HCT116 (cell line): ENCODE results near the gene ZNF367. TPM values are rescaled to one million over a fixed set of nuclear protein-coding genes. Genes with fewer than 3 reads are reported as not detected.

Source experiments
- ATAC-seq: fragments of 200-7000 bp; cut with Tn5 transposase; 2 replicates; pipeline ENCODE4 v1.9.1; 2020; ENCODE audit warnings: mild to moderate bottlenecking, moderate library complexity
- BruUV-seq: library from RNA; stranded (reverse); fragments of 400-500 nt; replicated peaks from 2 replicates; lab custom pipeline; 2021; lab: Mats Ljungman, UMichigan
- CTCF ChIA-PET: fragments of 300-600 bp; sonication (Branson Sonifier 250); formaldehyde crosslinking; loops from one replicate; lab custom pipeline; 2021; ENCODE audit warnings: antibody characterized with exemption; lab: Charles Lee
- POLR2A ChIA-PET: fragments of 300-600, 350-600 bp; sonication (Branson Sonifier 250); formaldehyde crosslinking; loops from one replicate; lab custom pipeline; 2021; ENCODE audit warnings: antibody characterized with exemption; lab: Charles Lee
- RAD21 ChIA-PET, 2 experiments: fragments of 300-600 bp; sonication (Branson Sonifier 250); formaldehyde crosslinking; loops; one replicate each; lab custom pipeline; 2023; ENCODE audit warnings: low total read pairs in 2 of 2; ENCODE audit not compliant: uncharacterized antibody in 2 of 2, unreplicated experiment in 2 of 2, low non-redundant PET in 1 of 2; lab: Charles Lee
- DNase-seq: peaks from one replicate; pipeline ENCODE4 v3.0.0-alpha.2; 2010; ENCODE audit warnings: low read depth, low spot score
- H2AFZ ChIP-seq: fragments of 200-600 bp; shearing (Covaris generic), sonication (generic); 2 replicates; pipeline ENCODE4 v1.6.1; 2017; ENCODE audit warnings: low read depth, mixed run types, mixed read lengths, antibody characterized with exemption, low read length; ENCODE audit not compliant: poor library complexity, severe bottlenecking
- H3K27ac ChIP-seq: 2 replicates; pipeline ENCODE4 v1.5.1; 2012; ENCODE audit warnings: low read depth, low read length
- H3K27me3 ChIP-seq: fragments of 200-600 bp; sonication (generic); 2 replicates; pipeline ENCODE4 v1.6.1; 2016; ENCODE audit warnings: mixed run types, low read length, mixed read lengths; ENCODE audit not compliant: insufficient read depth
- H3K36me3 ChIP-seq, 2 experiments: fragments of 200-500 bp in 1 of 2; fragments of 200-600 bp in 1 of 2; sonication (Bioruptor generic) in 1 of 2; sonication (generic) in 1 of 2; 2 replicates each; pipeline versions ENCODE4 v1.5.1 to v1.6.1; 2014 to 2016; ENCODE audit warnings: low read length in 2 of 2, inconsistent platforms in 1 of 2, mixed read lengths in 1 of 2, mixed run types in 1 of 2; ENCODE audit not compliant: insufficient read depth in 2 of 2, control insufficient read depth in 1 of 2
- H3K4me1 ChIP-seq, 2 experiments: fragments of 200-600 bp in 1 of 2; sonication (generic) in 1 of 2; 2 replicates each; pipeline versions ENCODE4 v1.5.1 to v1.6.1; 2012 to 2017; ENCODE audit warnings: low read length in 2 of 2, inconsistent platforms in 1 of 2, mild to moderate bottlenecking in 1 of 2, mixed read lengths in 1 of 2, mixed run types in 1 of 2, moderate library complexity in 1 of 2; ENCODE audit not compliant: insufficient read depth in 2 of 2, control insufficient read depth in 1 of 2
- H3K4me2 ChIP-seq: fragments of 200-600 bp; sonication (generic); 2 replicates; pipeline ENCODE4 v1.6.1; 2017; ENCODE audit warnings: mixed run types, low read length, mixed read lengths
- H3K4me3 ChIP-seq, 2 experiments: fragments of 200-600 bp in 1 of 2; sonication (generic) in 1 of 2; replicated peaks in 1 of 2; 2 replicates each; pipeline ENCODE4 v1.5.1; 2011 to 2016; ENCODE audit warnings: low read length in 2 of 2, control low read depth in 1 of 2, low read depth in 1 of 2, mild to moderate bottlenecking in 1 of 2, mixed read lengths in 1 of 2, mixed run types in 1 of 2
- H3K79me2 ChIP-seq: fragments of 200-600 bp; sonication (generic); 2 replicates; pipeline ENCODE4 v1.6.1; 2017; ENCODE audit warnings: mild to moderate bottlenecking, mixed run types, low read length, moderate library complexity, mixed read lengths; ENCODE audit not compliant: insufficient read depth
- H3K9ac ChIP-seq: fragments of 200-600 bp; sonication (generic); 2 replicates; pipeline ENCODE4 v1.6.1; 2016; ENCODE audit warnings: low read length, mixed read lengths
- H3K9me2 ChIP-seq: fragments of 200-600 bp; sonication (generic), shearing (Covaris generic); 2 replicates; pipeline ENCODE4 v1.6.1; 2017; ENCODE audit warnings: mixed run types, mild to moderate bottlenecking, moderate library complexity; ENCODE audit not compliant: insufficient read depth
- H3K9me3 ChIP-seq, 2 experiments: fragments of 200-500 bp in 1 of 2; fragments of 200-600 bp in 1 of 2; sonication (Bioruptor generic) in 1 of 2; sonication (generic) in 1 of 2; 2 replicates each; pipeline ENCODE4 v1.6.1; 2014 to 2017; ENCODE audit warnings: low read length in 2 of 2, mixed read lengths in 2 of 2, inconsistent platforms in 1 of 2, low read depth in 1 of 2, mild to moderate bottlenecking in 1 of 2, mixed run types in 1 of 2, moderate library complexity in 1 of 2; ENCODE audit not compliant: control insufficient read depth in 1 of 2, insufficient read depth in 1 of 2
- H4K20me1 ChIP-seq: fragments of 200-600 bp; sonication (generic), shearing (Covaris generic); 2 replicates; pipeline ENCODE4 v1.6.1; 2017; ENCODE audit warnings: mixed run types, mild to moderate bottlenecking, moderate library complexity; ENCODE audit not compliant: insufficient read depth
- ATF3 ChIP-seq: IDR thresholded peaks from 2 replicates; pipeline ENCODE4 v1.6.1; 2012
- CTCF ChIP-seq, 3 experiments: fragments of 200-600 bp in 1 of 3; sonication (generic) in 1 of 3; IDR thresholded peaks in 2 of 3; conservative IDR thresholded peaks in 1 of 3; 2 replicates each; pipeline ENCODE4 v1.5.1; 2012 to 2017; ENCODE audit warnings: low read depth in 2 of 3, low read length in 2 of 3, antibody characterized with exemption in 1 of 3, borderline replicate concordance in 1 of 3, control low read depth in 1 of 3, mild to moderate bottlenecking in 1 of 3, mixed read lengths in 1 of 3, mixed run types in 1 of 3, moderate library complexity in 1 of 3; ENCODE audit not compliant: insufficient read depth in 1 of 3
- EZH2phosphoT487 ChIP-seq: fragments of 200-600 bp; IDR thresholded peaks from 2 replicates; pipeline ENCODE4 v1.6.1; 2018; ENCODE audit warnings: antibody characterized with exemption, borderline replicate concordance
- FOSL1 ChIP-seq: IDR thresholded peaks from 2 replicates; pipeline ENCODE4 v1.6.1; 2012; ENCODE audit warnings: low read depth
- MAX ChIP-seq: IDR thresholded peaks from 2 replicates; pipeline ENCODE4 v1.6.1; 2012
- POLR2AphosphoS5 ChIP-seq: IDR thresholded peaks from 2 replicates; pipeline ENCODE4 v1.6.1; 2011; ENCODE audit warnings: mild to moderate bottlenecking, low read depth, low read length, moderate library complexity
- SIN3A ChIP-seq: IDR thresholded peaks from 2 replicates; pipeline ENCODE4 v1.6.1; 2012; ENCODE audit warnings: low read depth
- SP1 ChIP-seq: IDR thresholded peaks from 2 replicates; pipeline ENCODE4 v1.6.1; 2012; ENCODE audit warnings: low read depth
- TCF7L2 ChIP-seq: IDR thresholded peaks from 2 replicates; pipeline ENCODE4 v1.7.0; 2011; ENCODE audit warnings: borderline replicate concordance, inconsistent platforms; ENCODE audit not compliant: insufficient read depth, insufficient read length; ENCODE audit errors: extremely low read depth
- YY1 ChIP-seq: IDR thresholded peaks from 2 replicates; pipeline ENCODE4 v1.6.1; 2011; ENCODE audit warnings: low read length, low read depth, moderate library complexity, mild to moderate bottlenecking; ENCODE audit not compliant: insufficient replicate concordance; ENCODE audit errors: extremely low read depth
- ZFX ChIP-seq: fragments of 450-650 bp; IDR thresholded peaks from 2 replicates; pipeline ENCODE4 v1.6.1; 2017
- intact Hi-C: fragments of 100-400 bp; cut with micrococcal nuclease; formaldehyde crosslinking; loops from 2 replicates; pipeline ENCODE4 v1.10.0; 2022
- total RNA-seq: library from RNA; stranded (reverse); gene quantifications from one replicate; pipeline ENCODE4 v1.2.1, GENCODE V29; 2021; ENCODE audit not compliant: unreplicated experiment

Gene ZNF367
- total RNA-seq, 1 experiment from 2014 or later = 18.1 TPM

GRCh38 chr9:96383165-96383942 lies 34.8 kb downstream of the ZNF367 start, which contains the start of gene SLC35D2:
Gene SLC35D2, minus strand, starts transcription at chr9:96383711. Its CDS starts 77 bp downstream, at chr9:96383634.
- peaks cover 36% of the 10 kb centered on the region for H3K79me2 ChIP-seq
- intact Hi-C loops = loop anchor here (5.0 kb wide), 1 partner anchor 41 kb away; no protein-coding TSS in a partner anchor
- H3K9me3 ChIP-seq = no peaks in the 10 kb centered on the region
- no peaks in the 10 kb centered on the region for H4K20me1 ChIP-seq
- ChIA-PET POLR2A (interaction anchor here (0.9 kb wide), 1 partner anchor 32 kb away, joined by 4 read pairs; no protein-coding TSS in a partner anchor), CTCF (no interaction called here)
- no peaks in the 10 kb centered on the region for H3K27me3 ChIP-seq
- H3K4me2 ChIP-seq = peak within 1 kb of the TSS; percentile 95
- TF ChIP-seq MAX (peak; percentile 6; the same call in 1 of the 2 replicates), TCF7L2 (no peak), ZFX (peak; percentile 63), SIN3A (0 out of 2 replicates have a peak, but pooled peaks have one; percentile 44), CTCF (IDR thresholded peaks at IDR 0.05 in 2 of 3, conservative IDR thresholded peaks at IDR 0.05 in 1 of 3; ENCODE audit: borderline replicate concordance in 1 of 3, insufficient read depth in 1 of 3, low read depth in 2 of 3, low read length in 2 of 3) (no peak), SP1 (no peak), EZH2phosphoT487 (no peak), YY1 (peak; percentile 60), ATF3 (no peak), POLR2AphosphoS5 (peak; percentile 73), FOSL1 (no peak)
- TF ChIP-seq, all 23 proteins: peak for 5
- Histone ChIP-seq H3K36me3 (peaks cover 5 to 12% of the 10 kb centered on the region in 2 experiments; a peak in 3 of 4 replicates), H3K4me3 (peak within 1 kb of the TSS; percentile 59 to 71), H3K27ac (peak within 1 kb of the TSS; percentile 43), H3K9ac (peak within 1 kb of the TSS; percentile 74), H3K9me2 (no peaks in the 10 kb centered on the region), H3K4me1 (peaks cover 26 to 46% of the 10 kb centered on the region in 2 experiments), H2AFZ (peak within 1 kb of the TSS; percentile 51)
- DNase-seq (no peak), ATAC-seq (peak; percentile 92)
- RAD21 ChIA-PET = no interaction called here
- BruUV-seq = no TSS peak
